Left kidney (tissue), 2 donors: ENCODE results near the gene CYB5RL. TPM values are rescaled to one million over a fixed set of nuclear protein-coding genes. Genes with fewer than 3 reads are reported as not detected.
"Not testable (repeated sequence)": the region's sequence is repeated elsewhere in the genome, so short reads cannot be mapped to it uniquely, and the experiment has no call there.

Experiments
- DNase-seq: peaks from one replicate; pipeline ENCODE4 v3.0.0-alpha.2; 2013
- polyA plus RNA-seq: library from polyadenylated mRNA; unstranded; fragments of 120-200 nt; gene quantifications from one replicate; pipeline ENCODE4 v1.2.1, GENCODE V29; 2013; ENCODE audit not compliant: insufficient read length

The CYB5RL gene
- polyA plus RNA-seq, 1 donor, result 10.0 TPM

- DNase-seq, result no peak
Measured at GRCh38 chr1:54227091-54227602, 27.3 kb upstream of the CYB5RL start.

DNA sequence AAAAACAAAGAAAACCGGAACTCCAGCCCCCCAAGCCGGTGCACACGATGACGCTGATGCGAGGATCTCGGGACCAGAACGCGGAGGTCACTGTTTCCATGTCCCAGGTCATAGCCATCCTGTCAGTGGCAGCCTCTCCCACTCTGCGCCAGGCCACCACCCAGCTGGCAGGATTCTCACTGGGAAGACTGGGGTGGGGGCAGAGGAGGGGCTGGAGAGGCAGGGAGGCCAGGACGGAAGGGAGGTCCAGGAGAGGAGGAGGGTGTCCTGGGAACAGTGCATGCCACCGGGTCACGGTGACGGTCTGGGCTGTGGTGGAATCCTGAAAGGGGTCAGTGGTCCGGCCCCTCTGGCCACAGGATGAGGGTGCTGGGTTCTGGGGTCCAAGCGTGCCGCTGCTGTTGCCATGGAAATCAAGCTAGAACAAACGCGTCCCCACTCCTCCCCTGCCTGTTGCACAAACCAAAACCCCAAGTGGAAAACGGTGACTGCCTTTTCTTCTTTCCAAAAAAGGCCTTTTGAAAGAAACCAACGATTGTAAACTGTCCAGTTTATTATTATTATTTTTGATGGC lies 26.2 kb upstream of the CYB5RL start:
- DNase-seq, result no peak

GRCh38 chr1:54225378-54225777 lies 25.5 kb upstream of the CYB5RL start:
- no peak for DNase-seq

- DNase-seq, result no peak
Measured at GRCh38 chr1:54224233-54224632, 24.4 kb upstream of the CYB5RL start.

- DNase-seq, result no peak
Measured at GRCh38 chr1:54223441-54224202, 23.8 kb upstream of the CYB5RL start.

GRCh38 chr1:54222711-54223110 lies 22.9 kb upstream of the CYB5RL start:
- DNase-seq, result no peak

- DNase-seq, result no peak
Measured at GRCh38 chr1:54221867-54222484, 22.1 kb upstream of the CYB5RL start.

DNA sequence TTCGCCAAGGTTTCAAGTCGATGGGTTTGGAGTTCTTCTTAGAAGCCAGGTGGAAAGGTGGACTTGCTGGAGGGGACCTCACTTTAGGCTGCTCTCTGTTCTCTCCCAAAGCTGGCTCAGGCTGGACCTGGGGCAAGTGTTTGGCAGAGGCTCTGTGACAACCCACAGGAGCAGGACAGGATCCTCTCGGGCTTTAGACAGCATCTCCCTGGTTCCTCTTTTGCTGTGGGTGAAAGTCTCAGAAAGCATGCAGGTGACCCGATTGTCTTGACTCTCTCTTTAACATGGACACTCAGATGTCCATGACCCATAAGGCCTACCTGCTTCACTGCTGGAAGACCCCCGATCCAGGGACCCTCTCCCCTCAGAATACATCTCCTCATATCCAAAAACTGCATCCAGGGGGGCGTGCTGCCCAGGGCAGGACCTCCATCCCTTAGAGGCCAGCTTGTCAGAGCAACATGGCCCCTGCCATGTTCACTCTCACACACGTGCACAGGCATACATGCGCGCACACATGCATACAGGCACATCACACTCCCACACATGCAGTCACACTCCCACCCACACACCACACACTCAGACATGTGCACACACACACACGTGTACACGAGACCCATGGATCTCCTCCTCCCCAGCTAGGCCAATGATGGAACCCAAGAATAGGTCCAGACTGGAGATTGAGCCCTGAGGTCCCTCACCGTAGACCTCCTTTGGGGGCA lies 21.4 kb upstream of the CYB5RL start:
- DNase-seq, result no peak

GRCh38 chr1:54220004-54220811 lies 20.4 kb upstream of the CYB5RL start:
- DNase-seq, result no peak

GRCh38 chr1:54219688-54220003 lies 19.8 kb upstream of the CYB5RL start:
- no peak for DNase-seq

GRCh38 chr1:54218883-54219687 lies 19.3 kb upstream of the CYB5RL start:
- DNase-seq, result no peak

DNA sequence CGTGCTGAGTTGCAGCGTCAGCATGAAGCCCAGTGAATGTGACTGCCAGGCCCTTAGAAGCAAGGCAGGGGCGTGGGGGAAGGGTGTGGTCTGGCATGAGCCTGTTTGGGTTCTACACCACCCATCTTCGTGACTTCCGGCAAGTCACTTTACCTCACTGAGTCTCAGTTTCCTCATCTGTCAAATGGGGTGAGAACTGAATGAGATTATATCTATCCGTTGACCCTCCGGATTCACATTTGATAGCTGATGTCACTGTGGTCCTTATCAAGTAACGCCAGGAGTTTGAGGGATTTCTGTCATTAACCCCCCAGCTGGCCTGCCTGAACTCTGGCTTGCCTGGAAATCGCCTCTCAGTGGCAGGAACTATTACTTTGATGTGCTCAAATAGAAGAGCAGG lies 15.7 kb upstream of the CYB5RL start:
- DNase-seq, result no peak

GRCh38 chr1:54212872-54213271 lies 13.0 kb upstream of the CYB5RL start:
- DNase-seq, result no peak

DNA sequence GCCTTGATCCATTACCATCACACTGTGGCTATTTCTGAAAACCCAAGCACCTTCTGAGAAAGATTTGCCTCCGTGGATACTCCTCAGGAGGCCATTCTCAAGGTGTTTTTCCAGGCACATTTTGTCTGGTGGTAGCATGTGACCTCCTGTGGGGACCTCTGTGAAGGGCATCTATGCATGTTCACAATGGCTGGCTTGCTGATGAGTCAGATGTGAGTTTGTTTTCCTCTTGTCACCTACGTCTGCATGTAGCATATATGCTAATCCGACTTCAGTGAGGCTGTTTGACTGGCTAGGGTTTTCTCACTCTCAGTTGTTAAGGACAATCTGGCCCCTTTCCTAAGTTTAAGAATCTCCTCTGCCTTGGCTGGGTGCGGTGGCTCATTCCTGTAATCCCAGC lies 8.1 kb upstream of the CYB5RL start:
- DNase-seq, result not testable (repeated sequence)

GRCh38 chr1:54207287-54207686 lies 7.5 kb upstream of the CYB5RL start:
- no peak for DNase-seq

GRCh38 chr1:54204199-54204598 lies 4.4 kb upstream of the CYB5RL start:
- no peak for DNase-seq

GRCh38 chr1:54200519-54200997 lies 728 bp upstream of the CYB5RL start:
- no peak for DNase-seq

- no peak for DNase-seq
Measured at GRCh38 chr1:54199151-54199764, 572 bp downstream of the CYB5RL start.

DNA sequence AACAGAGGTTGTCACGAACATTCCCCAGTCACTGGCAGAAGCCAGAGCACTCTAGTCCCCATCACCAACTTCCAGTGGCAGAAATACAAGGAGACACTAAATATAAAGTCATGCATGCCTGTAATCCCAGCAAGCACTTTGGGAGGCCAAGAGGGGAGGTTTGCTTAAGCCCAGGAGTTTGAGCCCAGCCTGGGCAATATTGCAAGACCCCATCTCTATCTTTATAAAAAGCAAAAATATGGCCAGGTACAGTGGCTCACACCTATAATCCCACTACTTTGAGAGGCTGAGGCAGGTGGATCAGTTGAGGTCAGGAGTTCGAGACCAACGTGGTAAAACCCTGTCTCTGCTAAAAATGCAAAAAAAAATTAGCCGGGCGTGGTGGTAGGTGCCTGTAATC lies 6.4 kb downstream of the CYB5RL start:
- DNase-seq, result no peak

GRCh38 chr1:54191525-54191924 lies 8.3 kb downstream of the CYB5RL start:
- DNase-seq, result no peak

GRCh38 chr1:54190526-54190925 lies 9.3 kb downstream of the CYB5RL start:
- no peak for DNase-seq
